WERI-Rb-1 (cell line): ENCODE results near the gene TMEM167A.

Experiments
- DNase-seq: peaks from one replicate; pipeline ENCODE4 v3.0.0-alpha.2; 2020
- H3K27ac ChIP-seq: fragments of 250-450 bp; sonication (Bioruptor Pico); 2 replicates; pipeline ENCODE4 v1.5.1; 2020; ENCODE audit warnings: mild to moderate bottlenecking, moderate library complexity
- H3K27me3 ChIP-seq: fragments of 250-450 bp; sonication (Bioruptor Pico); 2 replicates; pipeline ENCODE4 v1.5.1; 2021; ENCODE audit warnings: mild to moderate bottlenecking, low read depth, moderate library complexity; ENCODE audit not compliant: insufficient read depth, severe bottlenecking
- H3K36me3 ChIP-seq: fragments of 250-450 bp; sonication (Bioruptor Pico); 2 replicates; pipeline ENCODE4 v1.5.1; 2020; ENCODE audit warnings: mild to moderate bottlenecking, moderate library complexity
- H3K4me3 ChIP-seq: 2 replicates; pipeline ENCODE4 v1.5.1; 2011; ENCODE audit warnings: low read depth, mild to moderate bottlenecking, control low read depth, low read length
- H3K9me3 ChIP-seq: fragments of 250-450 bp; sonication (Bioruptor Pico); 2 replicates; pipeline ENCODE4 v1.5.1; 2021; ENCODE audit warnings: mild to moderate bottlenecking, moderate library complexity; ENCODE audit not compliant: severe bottlenecking
- CTCF ChIP-seq: IDR thresholded peaks from 2 replicates; pipeline ENCODE4 v1.5.1; 2011; ENCODE audit warnings: low read depth, mild to moderate bottlenecking, control low read depth, inconsistent platforms, low read length

The TMEM167A gene

GRCh38 chr5:83102364-83102980 is 25.3 kb upstream of the TMEM167A start:
- Histone ChIP-seq H3K9me3 (no peaks in the 10 kb centered on the region), H3K36me3 (no peaks in the 10 kb centered on the region), H3K27me3 (no peaks in the 10 kb centered on the region), H3K27ac (no peak overlapping the region), H3K4me3 (no peak overlapping the region)
- TF ChIP-seq CTCF: no peak
- DNase-seq: no peak

- Histone ChIP-seq H3K27ac (no peak overlapping the region), H3K4me3 (no peak overlapping the region), H3K27me3 (no peaks in the 10 kb centered on the region), H3K9me3 (no peaks in the 10 kb centered on the region), H3K36me3 (no peaks in the 10 kb centered on the region)
- no peak for TF ChIP-seq CTCF
- no peak for DNase-seq
These were observed 24.3 kb upstream of the TMEM167A start for GRCh38 chr5:83101514-83101913.

- no peak for DNase-seq
- H3K27me3 ChIP-seq: no peaks in the 10 kb centered on the region
- no peaks in the 10 kb centered on the region for H3K36me3 ChIP-seq
- peak overlapping the region; percentile 44 for H3K27ac ChIP-seq
- no peaks in the 10 kb centered on the region for H3K9me3 ChIP-seq
- no peak overlapping the region for H3K4me3 ChIP-seq
- no peak for TF ChIP-seq CTCF
These were observed 22.3 kb upstream of the TMEM167A start for GRCh38 chr5:83099445-83099844.

- no peak for TF ChIP-seq CTCF
- no peaks in the 10 kb centered on the region for H3K36me3 ChIP-seq
- H3K4me3 ChIP-seq: no peak overlapping the region
- DNase-seq: peak; percentile 39
- peak overlapping the region; percentile 65 for H3K27ac ChIP-seq
- H3K27me3 ChIP-seq: no peaks in the 10 kb centered on the region
- H3K9me3 ChIP-seq: no peaks in the 10 kb centered on the region
These were observed 21.8 kb upstream of the TMEM167A start for GRCh38 chr5:83099001-83099400.

GRCh38 chr5:83097689-83098231 is 20.6 kb upstream of the TMEM167A start:
- Histone ChIP-seq H3K9me3 (peaks cover 6% of the 10 kb centered on the region), H3K4me3 (no peak overlapping the region), H3K27ac (peak overlapping the region; percentile 65), H3K27me3 (no peaks in the 10 kb centered on the region), H3K36me3 (no peaks in the 10 kb centered on the region)
- no peak for DNase-seq
- TF ChIP-seq CTCF: no peak
